Measurements from ENCODE around the gene GLIPR2.
"Not testable (repeated sequence)": the region's sequence is repeated elsewhere in the genome, so short reads cannot be mapped to it uniquely, and the experiment has no call there.

GLIPR2 gene

DNA sequence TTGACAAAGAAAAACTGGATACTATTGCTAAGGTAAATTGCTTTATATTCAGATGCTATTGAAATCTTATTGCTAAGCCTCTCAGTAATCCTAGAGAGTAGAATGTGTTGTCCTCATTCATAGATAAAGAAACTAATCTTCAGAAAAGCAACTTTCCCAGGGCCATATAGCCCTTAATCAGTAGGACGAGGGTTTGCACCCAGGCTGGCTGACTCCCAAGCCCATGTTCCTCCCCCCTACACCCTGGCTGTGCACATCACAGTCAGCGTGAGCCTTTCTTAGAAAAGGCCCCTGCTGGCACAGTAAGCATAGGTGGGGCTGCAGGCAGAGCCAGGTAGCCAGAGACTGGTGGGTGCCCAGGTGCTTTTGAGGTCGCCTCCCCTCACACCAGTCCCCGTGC lies 15.8 kb upstream of the GLIPR2 start:
- no peak for FAIRE-seq
- no peak for DNase-seq (ENCODE audit: extremely low spot score, insufficient read length, low read depth)

DNA sequence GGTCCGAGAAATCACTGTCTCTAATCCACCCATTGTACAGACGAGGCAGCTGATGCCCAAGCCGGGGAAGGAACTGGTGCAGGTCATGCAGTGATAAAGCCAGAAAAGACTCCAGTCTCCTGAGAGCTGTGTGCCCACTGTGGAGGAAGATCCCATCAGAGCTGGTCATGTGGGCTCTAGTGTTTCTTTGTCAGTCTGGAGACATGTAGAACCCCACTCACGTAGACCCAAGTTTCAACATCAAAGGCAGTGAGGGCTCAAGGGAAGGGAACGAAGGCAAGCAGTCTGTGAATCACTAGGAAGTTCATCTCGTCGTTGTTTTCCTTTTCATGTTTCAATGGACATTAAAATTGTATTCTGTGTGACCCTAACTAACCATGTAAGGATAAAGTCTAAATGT lies 14.6 kb upstream of the GLIPR2 start:
- no peak for FAIRE-seq
- no peak for DNase-seq (ENCODE audit: extremely low spot score, insufficient read length, low read depth)

DNA sequence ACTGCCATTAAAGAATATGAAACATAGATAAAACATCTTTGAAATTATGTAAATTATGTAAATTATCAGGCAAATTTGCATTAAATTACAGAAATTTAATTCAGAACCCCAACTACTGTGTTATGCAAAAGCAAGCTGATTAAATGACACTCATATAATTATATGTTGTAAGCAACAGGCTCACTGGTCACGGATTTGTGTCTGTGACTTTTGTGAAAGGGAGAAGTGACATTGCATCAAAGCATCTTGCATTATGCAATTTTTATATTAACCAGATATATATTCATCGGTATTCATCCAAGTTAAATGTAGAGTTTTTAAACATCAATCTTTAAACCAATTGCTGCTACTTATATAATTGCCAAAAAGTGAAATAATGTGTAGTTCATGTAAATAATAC lies 13.0 kb upstream of the GLIPR2 start:
- FAIRE-seq (no peak), DNase-seq (ENCODE audit: extremely low spot score, insufficient read length, low read depth) (no peak)

DNA sequence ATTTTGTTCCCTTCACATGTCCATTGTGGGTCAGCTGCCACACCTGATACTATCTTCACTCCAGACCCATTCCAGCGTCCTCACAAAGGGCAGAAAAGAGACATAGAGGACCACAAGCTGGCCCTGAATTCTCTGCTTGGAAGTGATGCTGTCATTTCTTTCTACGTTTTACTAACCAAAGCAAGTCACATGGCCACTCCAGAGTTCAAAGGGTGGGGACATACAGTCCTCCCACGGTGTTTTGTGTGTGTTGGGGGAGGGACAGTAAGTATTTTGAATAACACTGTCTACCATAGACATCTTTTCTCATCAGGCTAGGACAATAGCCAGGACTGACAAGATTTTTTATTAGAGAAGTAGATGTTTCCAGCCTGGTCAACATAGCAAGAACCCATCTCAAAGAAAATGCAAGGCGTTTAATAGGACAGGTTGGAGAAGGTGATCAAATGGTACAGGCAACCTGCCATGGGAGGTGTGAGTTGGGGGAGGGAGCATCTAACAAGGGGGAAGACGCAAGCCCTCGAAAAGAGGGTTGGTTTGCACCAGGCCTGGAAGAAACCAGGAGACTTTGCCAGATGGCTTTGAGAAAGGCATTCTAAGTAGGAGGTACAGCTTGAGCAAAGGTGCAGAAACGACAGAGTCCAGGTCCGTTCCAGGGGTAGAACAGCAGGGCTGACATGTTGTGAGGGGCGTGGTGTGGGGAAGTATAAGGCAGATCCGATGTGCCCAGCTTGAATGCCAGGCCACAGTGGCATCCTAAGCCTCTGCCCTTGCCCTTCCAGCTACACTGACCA lies 11.3 kb upstream of the GLIPR2 start:
- DNase-seq (ENCODE audit: extremely low spot score, insufficient read length, low read depth) (no peak), FAIRE-seq (no peak)

DNA sequence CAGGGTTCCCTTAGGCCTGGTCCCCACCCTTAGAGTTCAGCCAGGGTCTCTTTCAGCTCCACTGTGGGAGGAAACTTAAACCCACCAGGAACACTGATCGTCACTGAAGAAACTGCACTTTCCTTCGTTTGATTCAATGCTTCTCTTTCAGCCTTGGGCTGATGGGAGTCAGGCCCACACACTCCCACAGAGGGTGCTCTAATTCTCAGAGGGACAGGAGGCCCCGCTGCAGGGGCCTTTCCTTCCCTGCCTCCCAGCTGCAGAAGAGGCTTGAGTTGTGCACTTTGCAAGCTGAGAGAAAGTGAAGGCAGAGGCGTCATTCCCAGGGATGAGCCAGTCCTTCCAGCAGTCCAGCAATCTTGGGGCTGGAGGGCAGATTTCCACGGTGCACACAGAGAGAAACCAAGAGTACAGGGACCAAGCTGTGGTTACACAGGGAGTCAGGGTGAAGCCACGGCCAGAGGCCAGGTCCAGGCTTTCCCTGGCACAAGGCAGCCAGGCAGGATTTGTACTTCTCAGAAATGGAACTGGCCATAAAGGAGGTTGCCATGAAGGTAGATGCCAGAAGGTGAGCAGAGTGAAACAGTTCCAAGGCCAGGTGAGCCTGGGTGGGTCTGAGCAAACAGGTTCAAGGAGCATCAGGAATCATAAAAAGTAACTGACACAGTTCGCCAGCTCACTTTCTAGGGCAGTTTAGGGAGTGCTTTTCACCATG lies 10.4 kb upstream of the GLIPR2 start:
- DNase-seq (ENCODE audit: extremely low spot score, insufficient read length, low read depth) (no peak), FAIRE-seq (no peak)

DNA sequence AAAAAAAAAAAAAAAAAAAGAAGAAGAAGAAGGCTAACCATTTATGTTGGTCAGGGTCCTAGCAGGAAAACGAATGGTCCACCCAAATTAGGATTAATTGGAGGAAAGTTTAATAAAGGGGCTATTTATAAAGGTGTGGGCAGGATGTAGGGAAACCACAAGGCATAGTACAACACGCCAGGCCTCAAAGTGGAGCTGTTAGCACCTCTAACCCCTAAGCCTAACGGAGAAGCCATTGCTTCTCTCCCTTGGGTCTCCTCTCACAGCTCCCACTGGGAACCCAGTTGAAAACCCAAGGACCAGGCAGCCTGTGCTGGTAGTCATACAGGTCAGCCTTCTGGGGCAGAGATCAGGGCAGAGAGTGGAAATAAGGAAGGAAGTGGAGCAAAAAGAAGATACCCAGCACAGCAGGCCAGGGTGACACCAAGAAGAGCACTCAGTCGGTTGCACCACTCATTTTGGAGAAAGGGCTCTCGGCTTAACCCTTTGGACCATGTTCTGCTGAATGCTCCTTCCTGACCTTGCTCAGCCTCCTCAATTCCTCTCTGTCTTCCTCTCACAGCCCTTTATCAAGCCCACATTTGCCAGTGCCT lies 8.8 kb upstream of the GLIPR2 start:
- no peak for DNase-seq (ENCODE audit: extremely low spot score, insufficient read length, low read depth)
- FAIRE-seq = peak; percentile 48

DNA sequence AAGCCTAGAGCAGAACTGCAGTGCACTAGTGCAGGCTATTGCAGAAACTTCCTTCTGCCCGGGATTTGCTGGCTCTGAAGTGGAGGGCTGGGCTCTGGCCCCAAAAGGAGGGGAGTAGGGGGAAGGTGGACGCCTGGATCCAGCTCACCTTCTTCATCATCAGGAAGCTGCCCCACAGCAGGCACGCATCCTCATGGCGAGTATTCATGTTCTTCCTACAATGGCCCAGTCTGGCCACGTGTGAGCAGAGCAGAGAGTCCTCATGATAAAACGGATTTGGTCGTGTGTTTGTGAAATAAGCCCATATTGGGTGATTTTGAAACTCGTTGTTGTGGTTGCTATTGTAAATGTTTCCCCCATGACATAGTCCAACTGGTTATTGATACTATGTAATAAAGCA lies 8.2 kb upstream of the GLIPR2 start:
- DNase-seq (ENCODE audit: extremely low spot score, insufficient read length, low read depth) (no peak), FAIRE-seq (no peak)

DNA sequence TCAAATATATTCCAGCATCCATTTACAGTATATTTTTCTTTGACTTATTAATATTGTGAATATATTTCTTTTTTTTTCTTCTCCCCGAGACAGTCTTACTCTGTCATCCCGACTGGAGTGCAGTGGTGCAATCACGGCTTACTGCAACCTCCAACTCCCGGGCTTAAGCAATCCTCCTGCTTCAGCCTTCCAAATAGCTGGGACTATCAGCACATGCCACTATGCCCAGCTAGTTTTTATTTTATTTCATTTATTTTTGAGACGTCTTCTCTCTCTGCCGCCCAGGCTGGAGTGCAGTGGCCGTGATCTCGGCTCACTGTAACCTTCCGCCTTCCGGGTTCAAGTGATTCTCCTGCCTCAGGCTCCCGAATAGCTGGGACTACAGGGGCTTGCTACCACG lies 7.4 kb upstream of the GLIPR2 start:
- FAIRE-seq (no peak), DNase-seq (ENCODE audit: extremely low spot score, insufficient read length, low read depth) (no peak)

DNA sequence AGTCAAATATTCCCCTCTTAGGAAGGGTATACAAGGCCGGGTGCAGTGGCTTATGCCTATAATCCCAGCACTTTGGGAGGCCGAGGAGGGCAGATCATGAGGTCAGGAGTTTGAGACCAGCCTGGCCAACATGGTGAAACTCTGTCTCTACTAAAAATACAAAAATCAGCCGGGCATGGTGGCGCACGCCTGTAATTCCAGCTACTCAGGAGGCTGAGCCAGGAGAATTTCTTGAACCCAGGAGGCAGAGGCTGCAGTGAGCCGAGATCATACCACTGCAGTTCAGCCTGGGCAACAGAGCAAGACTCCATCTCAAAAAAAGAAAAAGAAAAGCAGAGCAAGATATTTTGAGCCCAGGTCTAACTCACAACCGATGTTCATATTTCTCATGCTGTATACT lies 4.9 kb upstream of the GLIPR2 start:
- not testable (repeated sequence) for DNase-seq (ENCODE audit: extremely low spot score, insufficient read length, low read depth); FAIRE-seq

DNA sequence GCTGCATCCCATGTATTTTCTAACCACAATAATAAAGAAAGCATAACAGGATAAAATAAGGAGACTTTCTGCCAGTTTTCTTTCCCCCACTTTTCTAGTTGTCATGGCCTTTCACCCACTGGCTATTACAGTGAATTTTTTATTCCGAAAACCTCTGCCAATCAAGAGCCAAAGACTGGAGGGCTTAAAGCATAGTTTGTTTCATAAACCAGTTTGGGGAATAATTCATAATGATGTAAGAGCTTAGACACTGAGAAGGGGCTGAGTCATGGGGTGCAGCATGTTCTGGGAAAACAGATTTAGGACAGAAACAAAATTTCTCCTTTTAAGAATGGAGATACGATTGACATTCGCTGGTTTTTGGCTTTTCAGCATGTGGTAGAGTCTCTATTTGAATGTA lies 4.4 kb upstream of the GLIPR2 start:
- DNase-seq (ENCODE audit: extremely low spot score, insufficient read length, low read depth) (no peak), FAIRE-seq (no peak)

DNA sequence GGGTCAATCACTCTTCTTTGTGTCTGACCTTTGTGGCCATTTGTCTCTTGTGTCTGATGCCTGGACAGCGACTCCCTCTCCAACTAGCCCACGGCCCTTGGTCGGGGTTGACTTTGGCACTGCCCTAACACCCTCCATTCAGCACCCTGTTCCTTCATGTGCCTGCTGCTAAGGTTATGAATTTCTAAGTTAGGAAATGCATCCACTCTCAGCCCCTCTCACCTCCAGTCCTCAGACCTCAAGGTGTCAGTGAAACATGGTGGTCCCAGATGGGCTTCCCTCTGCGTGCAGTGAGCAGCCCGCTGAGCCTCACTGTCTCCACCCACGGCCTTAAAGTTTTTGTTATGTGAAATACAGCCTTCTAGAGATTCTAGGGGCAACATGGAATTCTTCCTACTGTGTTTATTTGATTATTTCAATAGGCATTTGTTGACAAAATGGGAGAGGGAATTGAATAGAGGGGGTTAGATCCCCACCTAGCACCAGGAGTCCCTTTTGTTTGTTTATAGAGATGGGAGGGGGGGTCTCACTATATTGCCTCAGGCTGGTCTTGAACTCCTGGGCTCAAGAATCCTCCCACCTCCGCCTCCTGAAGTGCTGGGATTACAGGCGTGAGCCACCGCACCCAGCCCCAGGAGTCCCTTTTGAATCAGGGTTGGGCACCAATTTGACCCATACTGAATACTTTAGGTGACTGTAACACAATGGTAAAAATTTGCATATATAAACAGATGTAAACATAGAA lies 1.6 kb upstream of the GLIPR2 start:
- FAIRE-seq (no peak), DNase-seq (ENCODE audit: extremely low spot score, insufficient read length, low read depth) (no peak)

DNA sequence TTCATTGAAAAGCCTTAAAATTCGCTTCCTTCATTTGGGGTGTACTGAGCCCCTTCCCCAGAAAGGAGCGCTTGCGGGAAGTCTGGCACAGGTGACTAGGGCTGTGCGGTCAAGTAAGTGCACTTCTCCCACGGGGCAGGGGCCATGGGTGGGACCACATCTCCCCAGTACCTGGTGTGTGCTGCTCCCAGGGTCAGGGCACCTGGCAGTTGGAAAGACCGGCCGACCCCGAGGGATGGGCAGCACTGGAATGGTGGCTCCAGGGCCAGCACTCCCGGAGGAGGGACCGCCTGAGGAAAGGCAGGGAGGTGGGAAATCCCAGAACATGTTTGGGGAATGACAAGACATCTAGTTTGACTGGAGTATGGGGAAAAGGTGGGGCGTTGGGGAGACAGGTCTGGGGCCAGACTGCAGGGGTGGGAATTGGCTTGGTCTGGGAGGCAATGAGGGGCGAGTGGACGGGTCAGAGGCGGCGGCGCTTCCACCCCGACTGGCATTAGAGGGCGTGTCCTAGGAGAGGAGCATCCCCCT lies 727 bp upstream of the GLIPR2 start:
- DNase-seq (ENCODE audit: extremely low spot score, insufficient read length, low read depth) = no peak
- no peak for FAIRE-seq

DNA sequence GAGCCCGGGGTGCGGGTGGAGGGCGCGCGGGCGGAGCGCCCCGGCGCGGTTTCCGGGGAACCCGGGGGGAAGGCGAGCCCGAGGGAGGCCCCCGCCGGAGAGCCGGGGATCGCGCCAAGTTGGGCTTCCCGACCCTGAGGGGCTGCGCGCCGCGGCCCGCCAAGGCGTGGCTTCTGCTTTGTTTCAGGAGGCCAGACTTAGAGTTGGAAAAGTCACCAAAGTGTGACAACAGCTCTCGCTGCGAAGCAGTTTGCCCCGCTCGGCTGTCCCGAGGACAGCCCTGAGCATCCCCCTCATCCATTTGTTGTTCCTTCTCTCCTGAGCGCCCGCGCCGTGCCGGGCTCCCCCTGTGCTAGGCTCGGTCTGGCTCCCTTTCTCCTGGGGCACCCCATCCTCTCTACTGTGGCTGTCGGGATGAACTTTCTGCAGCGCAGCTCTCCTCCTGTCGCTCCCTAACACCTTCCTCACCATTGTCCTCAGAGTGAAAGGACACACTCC lies 410 bp downstream of the GLIPR2 start:
- FAIRE-seq = no peak
- DNase-seq (ENCODE audit: extremely low spot score, insufficient read length, low read depth) = no peak

DNA sequence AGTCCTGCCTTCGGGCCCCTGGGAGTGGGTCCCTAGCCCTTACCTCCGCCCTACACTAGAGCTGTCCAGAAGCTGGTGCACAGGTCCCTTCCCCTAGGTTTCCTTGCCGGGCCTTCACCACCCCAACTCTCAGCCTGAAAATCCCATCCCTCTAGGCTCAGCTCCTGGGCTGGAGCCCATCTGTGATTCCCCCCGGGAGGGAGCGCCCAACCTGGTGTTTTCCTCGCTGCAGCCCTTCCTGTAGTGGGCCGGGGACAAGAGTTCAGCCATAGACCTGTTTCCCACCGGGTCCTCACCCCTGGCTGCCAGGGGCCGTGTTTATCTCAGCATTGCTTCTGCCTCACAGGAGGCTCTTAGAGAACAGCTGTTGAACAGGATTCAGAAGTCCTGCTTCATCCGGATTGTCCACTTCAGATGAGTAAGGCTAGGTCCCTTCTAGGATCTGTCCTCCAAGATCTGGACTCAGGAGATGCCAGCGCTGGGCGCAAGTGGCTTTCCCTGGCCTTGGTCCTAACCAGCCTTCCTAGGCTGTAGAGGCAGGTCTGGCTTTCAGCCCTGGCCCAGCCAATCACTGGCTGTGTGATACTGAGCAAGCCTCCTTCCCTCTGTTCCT lies 965 bp downstream of the GLIPR2 start:
- FAIRE-seq (no peak), DNase-seq (ENCODE audit: extremely low spot score, insufficient read length, low read depth) (no peak)

DNA sequence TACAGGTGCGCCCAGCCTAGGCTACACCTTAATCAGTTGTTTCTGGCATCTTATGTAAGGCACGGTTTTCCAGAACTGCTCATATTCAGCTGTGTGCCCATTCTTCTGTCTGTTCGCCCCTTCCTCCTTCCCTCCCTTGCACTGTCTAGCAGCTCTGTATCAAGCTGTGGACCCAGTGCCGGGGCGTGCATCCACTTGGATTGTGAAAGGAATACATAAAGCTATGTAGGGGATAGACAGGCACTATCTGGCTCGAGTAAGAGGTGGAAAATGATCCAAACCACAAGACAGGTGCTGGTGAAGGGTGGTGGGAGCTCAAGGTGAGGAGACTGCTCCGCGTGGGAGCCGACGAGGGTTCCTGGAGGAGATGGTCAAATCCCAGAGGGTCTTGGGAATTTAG lies 2.0 kb downstream of the GLIPR2 start:
- FAIRE-seq (no peak), DNase-seq (ENCODE audit: extremely low spot score, insufficient read length, low read depth) (no peak)

DNA sequence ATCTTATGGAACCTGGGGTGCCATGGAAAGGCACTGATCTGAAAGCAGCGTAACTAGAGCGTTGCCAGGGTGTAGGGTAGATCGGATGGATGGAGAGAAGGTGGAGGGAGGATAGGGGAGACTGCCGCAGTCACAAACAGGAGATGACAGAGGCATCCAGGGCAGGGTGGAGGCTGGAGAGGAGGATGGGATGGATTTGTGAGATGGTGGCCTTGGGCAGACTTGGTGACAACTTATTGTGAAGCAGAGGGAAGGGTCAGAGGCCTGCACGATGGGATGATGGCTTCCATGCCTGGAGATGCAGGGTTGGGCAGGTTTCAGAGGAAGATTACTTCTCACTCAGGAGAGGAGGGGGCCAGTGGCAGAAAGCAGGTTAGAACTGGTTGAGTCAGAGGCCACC lies 2.4 kb downstream of the GLIPR2 start:
- FAIRE-seq = no peak
- no peak for DNase-seq (ENCODE audit: extremely low spot score, insufficient read length, low read depth)

DNA sequence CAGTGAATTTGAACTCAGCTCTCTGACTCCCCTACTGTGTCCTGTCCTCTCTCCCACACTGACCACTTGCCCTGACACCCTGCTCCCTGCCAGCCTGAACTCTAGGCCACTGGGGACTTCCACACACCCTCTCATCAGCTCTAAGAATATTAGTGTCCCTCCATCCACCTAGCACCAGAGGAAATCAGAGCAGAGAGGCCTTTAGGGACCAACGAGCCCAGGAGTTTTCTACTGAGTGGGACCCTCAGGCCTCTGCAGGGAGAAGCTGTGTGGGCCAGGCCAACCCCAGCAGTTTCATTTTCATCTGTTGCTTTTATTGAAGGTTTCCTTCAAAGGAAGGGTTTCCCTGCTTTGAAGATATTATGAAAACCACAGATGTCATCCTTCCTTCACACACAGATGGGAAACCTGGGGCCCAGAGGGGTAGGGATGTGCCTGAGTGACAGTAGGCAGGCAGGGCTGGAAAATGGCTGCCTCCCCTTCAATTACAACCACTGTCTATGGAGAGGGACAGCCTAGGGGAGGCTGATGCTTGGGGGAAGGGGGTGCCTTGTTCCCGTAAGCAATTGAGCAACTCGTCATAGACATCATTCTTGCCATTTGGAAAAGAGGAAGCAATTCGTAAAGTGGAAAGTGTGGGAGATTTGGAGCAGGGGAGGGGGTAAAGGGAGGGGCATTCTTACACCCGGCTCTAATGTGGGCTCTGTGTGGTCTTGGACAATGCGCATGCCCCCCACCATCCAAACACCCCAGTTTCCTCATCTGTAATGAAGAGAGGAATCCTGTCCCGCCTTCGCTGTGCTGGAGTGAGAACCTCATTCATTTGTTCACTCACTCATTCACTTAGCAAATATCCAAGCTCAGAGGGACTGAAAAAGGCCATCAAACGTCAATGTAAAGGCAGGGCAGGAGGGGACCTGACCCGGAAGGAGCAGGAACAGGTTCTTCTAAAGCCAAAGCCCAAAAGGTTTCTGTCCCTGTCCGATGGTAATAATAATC lies 3.9 kb downstream of the GLIPR2 start:
- FAIRE-seq = peak; percentile 73

DNA sequence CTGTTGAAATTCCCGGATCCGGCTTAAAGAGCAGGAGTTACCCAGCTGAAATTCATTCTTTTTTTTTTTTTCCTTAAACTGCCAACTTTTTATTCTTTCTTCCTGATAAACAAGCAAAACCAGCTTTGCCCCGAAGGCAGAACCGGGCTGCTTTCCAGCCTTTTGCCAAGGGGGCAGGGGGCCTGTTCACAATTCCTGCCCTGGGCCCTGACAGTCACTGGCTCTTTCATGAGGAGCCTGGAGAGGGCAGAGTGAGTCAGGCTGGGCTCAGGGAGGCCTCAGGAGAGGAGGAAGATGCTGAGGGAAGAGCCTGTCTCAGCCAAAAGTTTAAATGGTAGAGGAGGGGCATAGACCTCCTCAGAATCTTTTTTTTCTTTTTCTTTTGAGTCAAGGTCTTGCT lies 4.8 kb downstream of the GLIPR2 start:
- no peak for FAIRE-seq
- no peak for DNase-seq (ENCODE audit: extremely low spot score, insufficient read length, low read depth)

More for the DNA sequence above, 3.9 kb downstream of the GLIPR2 start:
- no peak for DNase-seq (ENCODE audit: extremely low spot score, insufficient read length, low read depth)

DNA sequence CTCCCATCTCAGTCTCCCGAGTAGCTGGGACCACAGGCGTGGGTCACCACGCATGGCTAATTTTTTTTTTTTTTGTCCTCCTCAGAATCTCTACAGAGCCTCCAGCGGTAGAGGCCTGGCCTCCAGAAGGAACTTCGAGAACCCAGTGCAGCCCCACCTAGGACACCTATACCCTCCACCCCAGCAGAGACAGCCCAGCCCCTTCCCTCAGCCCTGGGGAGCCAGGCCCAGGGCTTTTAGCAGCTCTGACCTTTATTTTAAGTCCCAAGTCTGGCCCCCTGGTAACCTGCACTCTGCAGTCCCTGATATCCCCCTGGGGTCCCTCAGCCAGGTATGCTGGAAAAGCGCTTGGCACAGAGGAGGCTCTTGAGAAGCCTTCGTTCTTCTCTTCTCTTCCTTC lies 5.2 kb downstream of the GLIPR2 start:
- no peak for DNase-seq (ENCODE audit: extremely low spot score, insufficient read length, low read depth)
- no peak for FAIRE-seq

All from GM18507 (cell line).